Upper lobe of left lung (tissue), 4 donors: ENCODE data around the gene LMOD2.

Source experiments
- CTCF ChIP-seq, 6 experiments: fragments of 450-650 bp in 4 of 6; fragments of 200-600 bp in 2 of 6; sonication (generic) in 2 of 6; IDR thresholded peaks; one replicate each; pipeline ENCODE4 v1.5.1; 2016 to 2019; ENCODE audit warnings: antibody characterized with exemption in 6 of 6
- POLR2A ChIP-seq, 4 donors: fragments of 450-650 bp; IDR thresholded peaks; one replicate each; pipeline ENCODE4 v1.5.1; 2016 to 2017; ENCODE audit warnings: antibody characterized with exemption in 4 of 4, mild to moderate bottlenecking in 2 of 4
- POLR2AphosphoS5 ChIP-seq, 2 donors: sonication (generic); formaldehyde crosslinking; IDR thresholded peaks; one replicate each; pipeline ENCODE4 v1.5.1; 2017; ENCODE audit warnings: antibody characterized with exemption in 2 of 2

DNA sequence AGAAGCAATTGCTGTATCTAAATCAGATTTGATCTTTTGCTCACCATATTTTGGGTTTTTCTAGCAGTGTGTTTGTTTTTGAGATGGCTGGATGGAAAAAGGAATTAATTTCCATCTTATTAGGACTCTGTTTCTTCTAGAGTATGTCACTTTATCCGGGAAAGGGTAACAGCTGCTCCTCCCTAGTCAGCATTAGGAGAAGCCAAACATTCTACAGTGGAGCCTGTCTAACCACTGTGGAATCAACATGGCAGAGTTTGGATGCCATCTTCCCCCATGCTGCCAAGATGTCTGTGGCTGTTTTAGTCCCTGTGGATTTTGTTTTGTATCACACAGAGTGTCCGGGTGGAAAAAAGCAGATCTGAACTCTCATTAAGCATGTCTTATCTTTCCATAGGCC is 16.0 kb upstream of the LMOD2 start:
- TF ChIP-seq CTCF (IDR thresholded peaks at IDR 0.05) (no peak), POLR2AphosphoS5 (IDR thresholded peaks at IDR 0.05) (no peak), POLR2A (IDR thresholded peaks at IDR 0.05) (no peak)
